Measurements from ENCODE around the gene ACOXL.

GRCh38 chr2:111161971-111162370 is 429.6 kb downstream of the ACOXL start:
- TF ChIP-seq CTCF (IDR thresholded peaks at IDR 0.05): no peak
- TF ChIP-seq POLR2A (IDR thresholded peaks at IDR 0.05): no peak

Measured in body of pancreas (tissue), 4 donors.